GM19328 (cell line): ENCODE results near the gene ADAMTS2.

Source experiments
- ATAC-seq: cut with Tn5 transposase; IDR thresholded peaks from one replicate; pipeline ENCODE4 v1.9.1; 2021; ENCODE audit warnings: mild to moderate bottlenecking, moderate library complexity; ENCODE audit not compliant: unreplicated experiment

ADAMTS2 gene

DNA sequence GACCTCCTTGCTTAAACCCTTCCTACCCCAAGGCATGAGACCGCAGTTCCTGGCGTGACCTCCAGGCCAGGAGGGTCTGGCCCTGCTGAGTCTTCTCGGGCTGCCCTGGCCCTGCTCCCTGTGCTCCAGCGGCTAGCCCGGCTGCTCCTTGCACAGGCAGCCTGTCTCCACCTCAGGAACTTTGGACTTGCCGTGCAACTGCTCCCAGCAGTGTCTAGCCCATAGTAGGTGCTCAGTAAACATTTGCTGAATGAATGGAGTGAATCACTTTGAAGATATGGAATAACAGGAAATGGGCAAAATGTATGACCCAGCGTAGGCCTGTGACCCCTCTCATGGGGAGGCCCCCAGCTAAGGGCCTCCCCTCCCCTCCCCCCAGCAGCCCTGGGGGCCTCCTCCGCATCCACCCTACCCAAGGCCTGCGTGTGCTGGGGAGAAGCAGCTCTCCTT, 158.0 kb downstream of the ADAMTS2 start:
- no peak for ATAC-seq

GRCh38 chr5:179186801-179187200, 158.5 kb downstream of the ADAMTS2 start:
- ATAC-seq, result no peak

DNA sequence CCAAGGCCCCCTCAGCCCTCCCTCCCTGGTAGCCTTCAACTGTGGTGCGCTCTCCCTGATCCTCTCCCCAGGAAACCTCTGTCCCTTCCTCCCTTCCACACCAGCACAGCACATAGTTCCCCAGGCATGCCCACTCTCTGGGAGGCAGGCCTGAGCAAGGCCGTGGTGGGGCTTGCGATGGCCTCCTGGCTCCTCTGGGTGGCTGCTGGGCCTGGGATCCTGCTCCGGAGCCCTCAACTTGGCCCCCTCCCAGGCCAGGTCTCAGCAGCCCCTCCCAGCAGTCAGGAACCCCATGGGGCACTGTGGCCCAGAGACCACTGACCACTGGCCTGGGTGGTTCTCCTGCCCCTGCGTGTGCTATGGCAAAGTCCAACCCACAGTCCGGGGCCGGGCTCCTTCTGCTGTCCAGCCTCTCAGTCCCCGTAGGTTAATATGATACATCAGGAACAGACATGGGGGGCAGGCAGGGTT, 159.3 kb downstream of the ADAMTS2 start:
- ATAC-seq, result no peak

DNA sequence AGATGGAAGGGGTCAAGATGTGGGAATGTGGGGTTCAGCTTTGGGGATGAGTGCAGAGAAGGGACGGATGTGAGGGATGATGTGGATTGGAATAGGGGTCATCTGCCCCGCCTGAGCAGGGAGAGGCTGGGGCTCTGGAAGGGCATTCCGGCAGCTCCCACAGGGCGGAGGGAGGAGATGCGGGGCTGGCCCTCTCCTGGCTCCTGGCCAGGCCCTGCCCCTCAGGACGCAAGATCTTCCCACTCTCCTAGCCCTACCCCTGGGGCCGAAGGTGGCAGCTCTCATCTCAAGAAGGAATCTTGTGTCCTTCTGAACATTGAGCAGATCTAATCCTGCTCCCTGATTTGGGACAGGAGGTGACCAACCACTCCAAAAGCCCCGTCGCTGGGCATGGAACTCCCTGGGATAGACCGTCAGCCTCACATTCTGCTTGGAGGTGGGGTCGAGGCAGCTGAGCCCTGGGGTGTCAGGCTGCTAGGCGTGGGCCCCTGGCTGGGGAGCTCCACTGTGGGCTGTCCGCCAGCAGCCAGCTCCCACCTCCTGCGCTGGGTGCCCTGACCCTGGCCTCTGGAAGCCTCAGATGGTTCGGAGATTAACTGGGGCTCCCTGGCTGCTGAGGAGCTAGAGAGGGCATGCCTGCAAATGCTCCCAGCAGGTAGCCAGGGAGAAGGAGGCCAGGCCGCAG, 159.9 kb downstream of the ADAMTS2 start:
- ATAC-seq, result no peak

GRCh38 chr5:179184521-179185050, 160.7 kb downstream of the ADAMTS2 start:
- no peak for ATAC-seq

- ATAC-seq, result no peak
Observed at GRCh38 chr5:179183481-179183880, 161.8 kb downstream of the ADAMTS2 start.

- no peak for ATAC-seq
Observed at GRCh38 chr5:179182601-179183000, 162.7 kb downstream of the ADAMTS2 start.

GRCh38 chr5:179181988-179182387, 163.3 kb downstream of the ADAMTS2 start:
- no peak for ATAC-seq

GRCh38 chr5:179180921-179181645, 164.2 kb downstream of the ADAMTS2 start:
- no peak for ATAC-seq

DNA sequence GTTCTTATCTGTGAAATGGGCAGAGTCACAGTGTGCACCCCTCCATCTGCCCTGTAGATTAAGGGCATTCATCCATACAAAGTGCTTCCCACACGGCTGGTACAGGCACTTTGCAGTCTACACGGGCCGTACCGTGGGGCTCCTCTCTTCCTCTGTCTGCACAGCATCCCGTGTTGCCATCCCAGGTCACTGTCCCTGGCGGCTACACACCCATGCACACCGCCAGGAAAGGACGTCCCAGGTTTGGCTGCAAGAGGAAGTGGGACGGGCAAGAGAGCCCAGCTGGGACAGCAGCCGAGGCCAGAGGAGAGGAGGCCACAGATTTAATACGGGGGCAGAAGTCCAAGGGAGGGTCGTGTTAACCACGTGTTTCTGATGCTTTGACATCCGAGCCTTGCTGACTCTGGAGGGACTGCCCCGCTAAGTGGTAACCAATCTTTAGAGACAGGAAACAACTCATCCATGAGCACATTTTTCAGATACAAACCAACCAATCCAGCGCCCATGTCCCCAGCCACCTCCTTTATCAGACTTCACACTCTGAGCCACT, 165.1 kb downstream of the ADAMTS2 start:
- no peak for ATAC-seq

GRCh38 chr5:179177711-179178575, 167.3 kb downstream of the ADAMTS2 start:
- no peak for ATAC-seq

DNA sequence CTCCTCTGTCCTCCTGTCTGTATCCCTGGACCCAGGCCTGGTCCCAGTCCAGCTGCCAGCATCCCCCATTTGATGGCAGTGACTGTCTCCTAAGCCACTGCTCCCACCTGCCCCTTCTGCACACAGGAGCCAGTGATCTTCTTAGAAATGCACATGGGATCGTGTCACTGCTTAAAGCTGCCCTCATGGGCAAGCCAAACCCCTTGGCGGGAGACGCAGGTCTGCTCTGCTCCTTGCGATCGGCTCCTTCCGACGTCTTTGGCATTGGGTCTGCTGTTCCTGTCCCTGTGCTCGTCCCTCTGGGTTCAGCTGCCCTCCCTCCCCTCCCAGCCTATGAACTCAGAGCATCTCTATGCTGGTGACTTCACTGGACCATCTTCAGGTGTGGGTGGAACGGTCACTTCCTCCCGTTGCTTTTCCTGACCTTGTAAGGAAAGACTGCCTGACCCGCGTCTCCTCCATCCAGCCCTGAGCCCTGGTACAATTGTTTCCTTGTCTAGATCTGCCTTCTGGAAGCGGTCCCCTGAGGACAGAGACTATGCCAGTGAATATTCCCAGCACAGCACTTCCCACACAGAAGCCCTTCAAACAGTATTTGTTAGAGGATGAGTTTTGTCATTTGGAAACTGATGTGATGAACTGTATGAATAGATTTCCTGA, 168.6 kb downstream of the ADAMTS2 start:
- no peak for ATAC-seq

DNA sequence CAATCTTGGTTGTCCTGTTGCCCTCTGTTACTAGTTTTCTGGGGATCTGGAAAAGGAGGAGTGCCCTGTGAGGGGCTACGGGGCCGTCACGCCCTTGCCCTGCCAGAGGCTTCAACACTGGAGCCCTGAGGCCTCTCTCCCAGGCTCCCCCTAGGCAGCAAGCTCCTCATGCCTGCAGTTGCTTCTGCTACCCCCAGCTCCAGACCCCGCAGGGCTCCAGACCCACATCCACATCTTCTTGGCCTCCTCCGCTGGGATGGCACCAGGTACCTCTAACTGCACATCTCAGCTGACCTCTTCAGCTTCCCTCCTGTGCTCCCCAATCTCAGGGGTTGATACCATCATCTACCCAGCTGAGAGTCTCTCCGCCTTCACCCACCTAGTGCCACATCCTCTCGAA, 169.1 kb downstream of the ADAMTS2 start:
- ATAC-seq, result no peak

DNA sequence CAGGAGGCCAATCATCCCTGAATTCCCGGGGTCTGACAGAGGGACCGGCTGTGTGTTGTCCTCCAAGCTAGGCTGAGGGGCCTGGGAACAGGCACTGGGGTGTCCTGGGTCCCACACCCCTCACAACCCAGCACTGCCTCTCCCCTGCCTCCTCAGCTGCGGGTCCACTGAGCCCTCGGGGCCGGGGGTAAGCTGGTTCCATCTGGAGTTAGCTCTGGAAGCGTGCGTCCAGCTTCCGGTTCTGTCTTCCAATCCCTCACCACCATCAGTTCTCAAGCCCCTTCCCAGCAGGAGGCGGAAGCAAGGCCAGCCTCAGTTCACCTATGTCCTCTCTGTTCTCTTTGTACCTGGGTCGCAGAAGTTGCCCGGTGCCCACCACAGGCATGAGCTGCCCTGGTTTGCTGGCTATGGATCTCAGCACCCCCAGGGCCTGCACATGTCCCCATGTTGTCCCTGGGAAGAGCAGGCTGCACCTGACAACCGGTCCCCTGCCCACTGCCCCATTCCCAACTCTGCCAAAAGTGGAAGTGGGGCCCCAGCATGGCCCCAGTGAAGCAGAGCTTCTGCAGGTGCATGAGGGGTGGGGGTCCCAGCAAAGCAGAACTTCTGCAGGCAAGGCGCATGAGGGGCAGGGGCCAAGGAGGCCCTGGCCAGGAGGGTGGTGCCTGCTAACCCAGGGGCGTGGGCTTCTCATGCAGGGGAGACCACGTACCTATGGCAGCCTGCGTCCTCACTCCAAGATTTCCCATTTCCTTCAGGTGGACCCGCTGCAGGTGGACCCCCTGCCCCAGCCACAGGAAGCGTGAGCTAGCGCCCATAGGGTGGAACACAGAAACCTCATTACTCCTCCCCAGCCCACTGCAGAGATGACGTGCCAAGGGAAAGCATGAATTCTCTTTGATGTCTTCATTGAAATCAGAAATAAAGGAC, 173.2 kb downstream of the ADAMTS2 start:
- ATAC-seq, result no peak

- no peak for ATAC-seq
Observed at GRCh38 chr5:179171251-179171815, 173.9 kb downstream of the ADAMTS2 start.

DNA sequence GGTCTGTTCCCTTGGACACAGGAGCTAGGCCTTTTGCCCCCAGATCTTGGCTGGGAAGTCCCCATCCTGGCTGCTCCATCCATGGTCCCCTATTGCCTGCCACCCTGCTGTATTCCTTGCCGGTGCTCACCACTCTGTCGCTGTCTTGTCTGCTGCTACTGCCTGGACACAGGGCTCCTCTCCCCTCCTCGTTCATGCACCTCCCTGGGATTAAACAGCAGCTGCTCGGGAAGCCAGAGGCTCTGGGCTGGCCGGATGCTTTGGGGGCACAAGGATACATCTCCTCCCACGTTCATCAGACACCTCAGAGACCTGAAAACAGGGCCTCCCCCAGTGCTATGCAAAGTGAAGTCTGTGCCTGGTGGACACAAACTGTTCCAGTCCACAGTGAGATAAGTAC, 174.7 kb downstream of the ADAMTS2 start:
- no peak for ATAC-seq

GRCh38 chr5:179169836-179170235, 175.4 kb downstream of the ADAMTS2 start:
- no peak for ATAC-seq

DNA sequence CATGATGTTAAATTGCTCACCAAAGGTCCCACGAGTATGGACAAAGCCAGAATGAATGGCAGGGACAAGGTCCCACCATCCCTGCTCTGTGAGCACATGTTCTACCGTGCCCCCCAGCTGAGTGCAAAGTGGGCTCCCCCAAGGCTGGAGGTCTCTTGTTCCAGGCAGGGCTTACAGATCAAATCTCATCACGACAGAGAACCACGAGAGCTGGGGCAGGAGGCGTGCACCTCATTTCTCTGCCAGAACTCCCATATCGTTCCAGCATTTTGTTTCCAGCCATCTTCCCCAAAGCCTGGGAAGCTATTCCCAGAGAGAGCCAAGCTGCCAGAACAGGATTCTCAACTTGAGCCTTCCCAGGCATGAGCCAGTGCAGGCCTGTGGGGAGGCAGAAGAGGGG, 176.6 kb downstream of the ADAMTS2 start:
- ATAC-seq, result no peak

DNA sequence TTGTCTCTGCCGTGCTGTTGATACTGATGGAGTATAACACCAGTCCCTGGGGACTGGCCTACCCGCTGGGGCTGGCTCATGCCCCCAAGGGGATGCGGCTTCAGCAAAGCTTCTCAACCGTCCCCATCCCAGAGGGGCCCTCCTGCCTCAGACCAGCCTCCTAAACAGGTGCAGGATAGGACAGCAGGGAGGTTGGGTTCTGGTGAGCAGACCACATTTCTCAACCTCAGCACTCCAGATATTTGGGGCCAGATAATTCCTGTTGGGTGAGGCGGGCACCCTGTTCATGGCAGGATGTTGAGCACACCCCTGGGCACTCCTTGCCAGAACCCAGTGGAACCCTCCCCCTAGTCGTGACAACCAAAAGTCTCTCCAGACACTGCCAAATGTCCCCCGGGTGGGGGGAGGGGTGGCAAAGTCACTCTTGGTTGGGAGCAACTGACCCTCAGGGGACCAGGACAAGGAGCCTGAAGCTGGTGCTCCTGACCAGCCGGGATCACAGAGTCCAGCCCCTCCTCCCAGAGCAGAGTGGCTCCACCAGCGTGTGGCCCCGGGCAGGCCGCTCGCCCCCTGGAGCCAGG, 177.3 kb downstream of the ADAMTS2 start:
- ATAC-seq, result no peak
